NCI-H82 (cell line): ENCODE results near the gene SGK2.
"Not testable (repeated sequence)": the region's sequence is repeated elsewhere in the genome, so short reads cannot be mapped to it uniquely, and the experiment has no call there.

Experiments
- DNase-seq: peaks from one replicate; lab custom pipeline; 2025; lab: John Stamatoyannopoulos, UW

The SGK2 gene

GRCh38 chr20:43603124-43603523 lies 44.3 kb downstream of the SGK2 start:
- DNase-seq, result no peak

DNA sequence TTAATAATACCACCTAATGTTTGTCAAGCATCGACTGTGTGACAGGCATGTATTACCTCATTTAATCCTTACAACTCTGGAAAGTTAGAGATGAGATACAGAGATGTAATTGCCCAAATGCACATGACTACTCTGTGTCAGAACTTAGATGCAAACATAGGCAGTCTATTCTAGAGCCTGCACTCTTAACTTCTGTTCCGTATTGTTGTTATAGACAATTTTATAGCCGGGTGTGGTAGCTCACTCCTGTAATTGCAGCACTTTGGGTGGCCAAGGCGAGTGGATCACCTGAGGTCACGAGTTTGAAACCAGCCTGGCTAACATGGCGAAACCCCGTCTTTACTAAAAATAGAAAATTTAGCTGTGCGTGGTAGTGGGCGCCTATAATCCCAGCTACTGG lies 46.9 kb downstream of the SGK2 start:
- no peak for DNase-seq

DNA sequence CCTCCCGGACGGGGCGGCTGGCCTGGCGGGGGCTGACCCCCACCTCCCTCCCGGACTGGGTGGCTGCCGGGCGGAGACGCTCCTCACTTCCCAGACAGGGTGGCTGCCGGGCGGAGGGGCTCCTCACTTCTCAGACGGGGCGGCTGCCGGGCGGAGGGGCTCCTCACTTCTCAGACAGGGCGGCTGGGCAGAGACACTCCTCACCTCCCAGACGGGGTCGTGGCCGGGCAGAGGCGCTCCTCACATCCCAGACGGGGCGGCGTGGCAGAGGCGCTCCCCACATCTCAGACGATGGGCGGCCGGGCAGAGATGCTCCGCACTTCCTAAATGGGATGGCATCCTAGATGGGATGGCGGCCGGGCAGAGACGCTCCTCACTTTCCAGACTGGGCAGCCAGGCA lies 48.5 kb downstream of the SGK2 start:
- DNase-seq, result not testable (repeated sequence)

DNA sequence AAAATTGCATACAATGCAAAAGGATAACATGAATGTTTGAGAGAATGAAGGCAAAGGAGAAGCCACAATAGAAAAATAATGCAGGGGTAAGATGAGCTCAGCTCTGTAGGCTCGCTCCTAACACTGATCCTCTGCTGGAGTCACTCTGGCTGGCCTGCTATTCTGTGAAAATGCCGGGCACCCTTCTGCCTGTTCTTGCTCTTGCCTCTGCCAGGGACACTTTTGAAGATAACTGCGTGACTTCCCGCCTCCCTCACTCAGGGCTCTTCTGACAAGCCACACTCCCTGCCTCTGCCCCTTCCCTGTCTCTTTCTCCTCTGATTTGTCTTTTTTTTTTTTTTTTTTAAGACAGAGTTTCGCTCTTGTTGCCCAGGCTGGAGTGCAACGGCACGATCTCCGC lies 72.8 kb downstream of the SGK2 start:
- DNase-seq, result no peak
